Activated T-cell treated with anti-CD3 and anti-CD28 coated beads for 1 hour (primary cell): ENCODE results near the gene HAVCR2.

ENCODE experiments used
- DNase-seq: peaks from one replicate; pipeline ENCODE4 v3.0.0-alpha.2; 2020; ENCODE audit warnings: low read depth

Gene HAVCR2

GRCh38 chr5:157108976-157109375 is at the start of gene HAVCR2:
Gene HAVCR2, minus strand, starts transcription at chr5:157109044. Its CDS starts 61 bp downstream, at chr5:157108983.
- peak; percentile 9 for DNase-seq

GRCh38 chr5:157157293-157157891 is 48.5 kb upstream of the HAVCR2 start:
- no peak for DNase-seq

- no peak for DNase-seq
Observed at GRCh38 chr5:157155297-157155696, 46.5 kb upstream of the HAVCR2 start.

GRCh38 chr5:157150995-157151394 is 42.2 kb upstream of the HAVCR2 start:
- no peak for DNase-seq

GRCh38 chr5:157148734-157149615 is 40.1 kb upstream of the HAVCR2 start:
- peak; percentile 75 for DNase-seq

GRCh38 chr5:157143127-157143971 is 34.5 kb upstream of the HAVCR2 start:
- DNase-seq = peak; percentile 21

- peak; percentile 76 for DNase-seq
Observed at GRCh38 chr5:157142317-157143126, 33.7 kb upstream of the HAVCR2 start, which contains the start of gene MED7. Gene MED7, minus strand, starts transcription at chr5:157142865. Its CDS starts 3,434 bp downstream, at chr5:157139431.

GRCh38 chr5:157137691-157138090 is 28.8 kb upstream of the HAVCR2 start:
- no peak for DNase-seq

- no peak for DNase-seq
Observed at GRCh38 chr5:157132281-157132612, 23.4 kb upstream of the HAVCR2 start.

- no peak for DNase-seq
Observed at GRCh38 chr5:157130925-157131324, 22.1 kb upstream of the HAVCR2 start.

GRCh38 chr5:157121709-157122108 is 12.9 kb upstream of the HAVCR2 start:
- no peak for DNase-seq

GRCh38 chr5:157120102-157120501 is 11.3 kb upstream of the HAVCR2 start:
- DNase-seq = no peak

- no peak for DNase-seq
Observed at GRCh38 chr5:157116483-157116954, 7.7 kb upstream of the HAVCR2 start.

- DNase-seq = no peak
Observed at GRCh38 chr5:157115502-157115901, 6.7 kb upstream of the HAVCR2 start.

GRCh38 chr5:157115012-157115411 is 6.2 kb upstream of the HAVCR2 start:
- no peak for DNase-seq

- no peak for DNase-seq
Observed at GRCh38 chr5:157113002-157113401, 4.2 kb upstream of the HAVCR2 start.

- DNase-seq = no peak
Observed at GRCh38 chr5:157109744-157110143, 900 bp upstream of the HAVCR2 start.

GRCh38 chr5:157107508-157107907 is 1.3 kb downstream of the HAVCR2 start:
- no peak for DNase-seq

GRCh38 chr5:157106630-157107461 is 2.0 kb downstream of the HAVCR2 start:
- no peak for DNase-seq

GRCh38 chr5:157100140-157100679 is 8.6 kb downstream of the HAVCR2 start:
- DNase-seq = no peak
